Loucy (cell line): ENCODE measurements around the gene PDE8A.
"Not testable (repeated sequence)": the region's sequence is repeated elsewhere in the genome, so short reads cannot be mapped to it uniquely, and the experiment has no call there.

ENCODE experiments used
- EZH2phosphoT487 ChIP-seq: fragments of 200-600 bp; IDR thresholded peaks from 2 replicates; pipeline ENCODE4 v1.6.1; 2018; ENCODE audit warnings: antibody characterized with exemption, mild to moderate bottlenecking, moderate library complexity, borderline replicate concordance
- TF ChIP-seq, protein P1 (sequence below): fragments of 200-600 bp; sonication (generic); conservative IDR thresholded peaks from 2 replicates; pipeline ENCODE4 v1.5.1; 2014; ENCODE audit warnings: mild to moderate bottlenecking, antibody characterized with exemption, low read length

GRCh38 chr15:84996714-84997113, 15.1 kb downstream of the PDE8A start:
- TF ChIP-seq, protein P1, sequence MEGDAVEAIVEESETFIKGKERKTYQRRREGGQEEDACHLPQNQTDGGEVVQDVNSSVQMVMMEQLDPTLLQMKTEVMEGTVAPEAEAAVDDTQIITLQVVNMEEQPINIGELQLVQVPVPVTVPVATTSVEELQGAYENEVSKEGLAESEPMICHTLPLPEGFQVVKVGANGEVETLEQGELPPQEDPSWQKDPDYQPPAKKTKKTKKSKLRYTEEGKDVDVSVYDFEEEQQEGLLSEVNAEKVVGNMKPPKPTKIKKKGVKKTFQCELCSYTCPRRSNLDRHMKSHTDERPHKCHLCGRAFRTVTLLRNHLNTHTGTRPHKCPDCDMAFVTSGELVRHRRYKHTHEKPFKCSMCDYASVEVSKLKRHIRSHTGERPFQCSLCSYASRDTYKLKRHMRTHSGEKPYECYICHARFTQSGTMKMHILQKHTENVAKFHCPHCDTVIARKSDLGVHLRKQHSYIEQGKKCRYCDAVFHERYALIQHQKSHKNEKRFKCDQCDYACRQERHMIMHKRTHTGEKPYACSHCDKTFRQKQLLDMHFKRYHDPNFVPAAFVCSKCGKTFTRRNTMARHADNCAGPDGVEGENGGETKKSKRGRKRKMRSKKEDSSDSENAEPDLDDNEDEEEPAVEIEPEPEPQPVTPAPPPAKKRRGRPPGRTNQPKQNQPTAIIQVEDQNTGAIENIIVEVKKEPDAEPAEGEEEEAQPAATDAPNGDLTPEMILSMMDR: not testable (repeated sequence)
- not testable (repeated sequence) for TF ChIP-seq EZH2phosphoT487
